T1000 (cell line): ENCODE measurements around the gene SCAPER.

Source experiments
- DNase-seq: peaks from one replicate; lab custom pipeline; 2025; ENCODE audit warnings: mixed read lengths; lab: John Stamatoyannopoulos, UW

The SCAPER gene

GRCh38 chr15:76353903-76354302, 551.2 kb downstream of the SCAPER start:
- no peak for DNase-seq

GRCh38 chr15:76353023-76353577, 552.0 kb downstream of the SCAPER start:
- DNase-seq = no peak

GRCh38 chr15:76349301-76350070, 555.7 kb downstream of the SCAPER start:
- no peak for DNase-seq

- no peak for DNase-seq
These were observed 557.6 kb downstream of the SCAPER start for GRCh38 chr15:76347482-76348055.

GRCh38 chr15:76346669-76347481, 558.3 kb downstream of the SCAPER start:
- DNase-seq = no peak

- no peak for DNase-seq
These were observed 559.1 kb downstream of the SCAPER start for GRCh38 chr15:76345880-76346668.

GRCh38 chr15:76345583-76345879, 559.6 kb downstream of the SCAPER start:
- DNase-seq = no peak

- no peak for DNase-seq
These were observed 560.1 kb downstream of the SCAPER start for GRCh38 chr15:76344893-76345582.

GRCh38 chr15:76343313-76343996, 561.7 kb downstream of the SCAPER start:
- no peak for DNase-seq

GRCh38 chr15:76342382-76343201, 562.5 kb downstream of the SCAPER start:
- no peak for DNase-seq

GRCh38 chr15:76342058-76342381, 563.1 kb downstream of the SCAPER start:
- no peak for DNase-seq

GRCh38 chr15:76341366-76342057, 563.6 kb downstream of the SCAPER start:
- no peak for DNase-seq

- DNase-seq = no peak
These were observed 564.3 kb downstream of the SCAPER start for GRCh38 chr15:76340803-76341365.

GRCh38 chr15:76340198-76340802, 564.8 kb downstream of the SCAPER start:
- DNase-seq = no peak

- no peak for DNase-seq
These were observed 565.6 kb downstream of the SCAPER start for GRCh38 chr15:76339305-76340197.

GRCh38 chr15:76338486-76339304, 566.4 kb downstream of the SCAPER start:
- no peak for DNase-seq
